Islet of Langerhans (tissue), 1 donor: Measurements from ENCODE around the gene BLMH.
"Not testable (repeated sequence)": the region's sequence is repeated elsewhere in the genome, so short reads cannot be mapped to it uniquely, and the experiment has no call there.

Experiments
- FAIRE-seq: peaks from one replicate; lab custom pipeline; 2011; peaks lifted over from hg19 to GRCh38; lab: Jason Lieb, UNC

Gene BLMH

DNA sequence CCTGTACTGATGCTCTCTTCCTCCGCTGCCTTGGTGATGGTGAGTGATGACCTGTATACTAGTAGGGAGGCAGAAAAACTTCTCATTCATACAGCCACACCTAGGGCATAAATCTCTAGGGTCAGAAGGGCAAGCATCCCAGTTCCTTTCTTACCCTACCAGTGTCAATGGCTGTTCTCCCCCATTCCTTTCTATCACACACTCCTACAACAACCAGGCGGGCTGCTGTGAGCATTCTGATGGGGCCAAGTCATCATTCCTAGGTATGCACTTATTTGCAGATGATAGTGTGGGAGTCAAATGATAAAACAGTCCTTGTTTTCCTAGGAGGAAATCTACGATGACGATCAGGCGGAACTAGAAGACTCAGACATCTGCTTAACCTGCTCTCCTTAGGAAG is 42.3 kb downstream of the BLMH start:
- no peak for FAIRE-seq

DNA sequence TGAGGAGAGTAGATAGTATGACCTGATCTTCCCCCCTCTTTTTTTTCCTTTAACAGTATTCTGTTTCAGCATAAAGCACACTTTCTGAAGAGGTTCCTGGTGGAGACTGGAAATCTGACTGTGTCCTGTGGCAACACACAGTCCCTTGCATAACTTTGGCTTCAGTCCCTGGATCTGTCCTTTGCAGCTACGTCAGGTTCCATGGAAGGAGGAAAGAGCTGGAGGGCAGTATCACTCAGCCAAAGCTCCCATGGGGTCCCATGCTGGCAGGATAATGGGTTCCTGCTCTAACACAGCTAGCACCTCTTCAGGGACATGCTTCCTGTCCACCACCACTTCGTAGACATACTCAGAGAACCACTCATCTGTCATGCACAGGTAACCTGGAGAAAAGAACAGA is 43.0 kb downstream of the BLMH start:
- FAIRE-seq: no peak

DNA sequence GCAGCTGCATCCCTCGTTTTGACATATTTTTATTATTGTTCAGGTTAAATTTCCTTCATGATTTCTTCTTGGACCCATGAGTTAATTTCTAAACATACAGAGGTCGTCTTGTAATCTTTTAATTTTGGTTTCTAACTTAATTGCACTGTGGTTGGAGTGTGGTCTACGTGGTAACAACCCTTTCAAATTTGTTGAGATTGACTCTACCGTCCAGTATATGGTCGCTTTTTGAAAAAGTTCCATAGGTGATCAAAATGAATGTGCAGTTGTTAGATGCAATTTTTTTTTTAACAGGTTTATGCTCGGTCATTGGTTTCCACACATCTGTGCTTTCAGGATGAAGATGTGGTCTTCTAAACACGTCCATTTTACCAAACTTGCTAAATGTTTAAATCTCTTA is 45.3 kb downstream of the BLMH start:
- no peak for FAIRE-seq

DNA sequence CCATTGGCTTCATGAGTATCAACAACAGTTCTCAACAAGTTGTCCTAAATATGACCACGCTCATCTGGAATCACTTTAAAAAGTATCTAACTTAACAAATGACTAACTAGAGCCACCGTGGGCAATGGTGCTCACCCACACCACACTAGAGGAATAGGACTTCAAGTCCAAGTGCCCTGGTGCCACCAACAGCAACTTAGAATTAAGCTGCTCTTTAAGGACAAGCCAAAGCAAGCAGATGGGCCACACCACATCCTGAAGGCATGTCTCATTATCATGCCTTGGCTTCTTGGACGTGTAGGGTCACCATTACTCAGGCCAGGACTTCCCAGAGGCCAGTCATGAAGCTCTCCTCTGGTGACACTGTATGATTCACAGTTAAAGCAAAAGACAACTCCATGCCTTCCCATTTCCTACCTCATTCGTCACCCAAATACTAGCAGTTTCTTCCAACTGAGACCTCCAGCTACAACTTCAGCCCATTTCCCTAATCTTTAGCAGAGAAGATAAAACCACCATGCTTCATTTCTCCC is 46.8 kb downstream of the BLMH start:
- no peak for FAIRE-seq

DNA sequence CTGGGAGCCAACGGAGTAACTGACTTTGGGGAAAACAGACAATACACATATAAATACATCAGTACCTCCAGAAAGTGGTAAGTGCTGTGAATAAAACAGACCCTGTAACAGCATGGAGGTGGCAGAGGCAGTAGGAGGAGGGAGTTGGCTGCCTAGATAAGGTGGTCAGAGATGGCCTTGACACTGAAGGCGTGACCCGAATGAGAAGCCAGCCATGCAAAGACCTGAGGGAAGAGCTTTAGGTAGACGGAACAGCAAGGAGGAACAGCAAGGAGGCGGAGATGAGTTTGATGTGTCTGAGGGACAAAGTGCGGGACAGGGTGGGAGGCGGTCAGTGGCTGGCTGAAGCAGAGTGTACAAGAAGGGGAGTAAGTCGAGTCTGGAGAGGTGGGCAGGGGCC is 48.2 kb downstream of the BLMH start:
- FAIRE-seq: no peak

DNA sequence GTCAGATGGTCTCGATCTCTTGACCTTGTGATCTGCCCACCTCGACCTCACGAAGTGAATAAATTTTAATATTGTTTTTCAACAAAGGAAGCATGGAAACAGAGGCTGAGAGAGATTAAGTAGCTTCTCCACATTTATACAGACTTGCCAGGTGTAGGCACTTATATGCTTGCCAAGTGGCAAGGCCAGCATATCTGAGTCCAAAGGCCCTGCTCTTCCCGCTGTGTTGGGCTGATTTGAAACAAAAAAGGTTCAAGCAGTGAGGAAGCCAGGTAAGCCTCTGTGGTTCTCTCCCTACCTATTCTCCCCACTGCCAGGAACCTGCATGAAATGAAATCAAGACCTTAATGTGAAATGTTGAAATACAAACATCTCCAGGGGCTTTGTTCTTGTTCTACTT is 48.7 kb downstream of the BLMH start:
- FAIRE-seq: no peak

DNA sequence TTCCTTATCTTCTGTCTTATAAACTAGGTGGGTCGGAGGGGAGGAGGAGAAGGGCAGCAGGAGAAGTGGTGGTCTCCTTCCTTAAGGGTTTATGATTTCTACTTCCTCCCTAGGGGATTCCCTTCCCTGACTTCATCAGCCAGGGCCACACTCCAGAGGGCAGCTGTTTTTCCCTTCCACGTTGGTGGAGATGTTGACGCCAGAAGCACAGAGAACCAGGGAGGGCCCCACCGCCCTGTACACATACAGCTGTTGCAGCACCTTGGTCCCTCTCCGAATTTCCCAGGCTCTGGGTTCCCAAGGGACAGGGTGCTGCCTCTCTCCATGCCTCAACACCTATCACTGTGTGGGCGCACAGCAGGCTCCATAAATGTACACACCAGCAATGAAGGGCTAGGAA is 50.7 kb downstream of the BLMH start:
- FAIRE-seq: no peak

DNA sequence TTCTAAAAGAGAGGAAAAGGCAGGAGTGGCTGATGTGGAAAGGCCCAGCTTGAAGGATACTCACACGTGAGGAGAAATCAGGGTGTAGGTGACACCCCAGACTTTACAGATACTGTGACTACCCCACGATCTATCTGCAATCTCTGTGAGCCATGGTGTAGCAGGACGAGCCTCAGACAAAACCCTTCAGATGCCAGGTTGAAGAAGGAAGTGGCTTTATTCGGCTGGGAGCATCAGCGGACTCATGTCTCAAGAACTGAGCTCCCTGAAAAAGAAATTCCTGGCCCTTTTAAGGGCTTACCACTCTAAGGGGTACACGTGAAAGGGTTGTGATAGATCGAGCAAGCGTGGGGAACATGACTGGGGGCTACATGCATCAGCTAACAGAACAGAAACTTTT is 51.6 kb downstream of the BLMH start:
- no peak for FAIRE-seq

DNA sequence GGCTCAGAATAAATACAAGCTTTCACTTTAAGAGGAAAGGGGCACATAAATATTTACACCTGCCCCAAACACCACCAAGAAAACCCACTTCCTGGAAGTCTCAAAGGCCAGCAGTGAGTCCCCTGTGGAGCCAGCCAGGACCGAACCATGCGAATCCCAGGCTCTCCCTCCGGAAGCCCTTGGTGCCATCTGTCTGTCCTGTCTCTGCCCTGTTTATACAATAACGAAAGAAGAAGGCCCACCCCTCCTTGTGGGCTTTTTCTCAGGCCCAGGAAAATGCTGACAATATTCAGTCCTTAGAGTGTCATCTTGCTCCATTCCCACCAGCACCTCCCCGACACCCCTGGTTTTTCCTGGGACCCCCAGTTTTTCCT is 52.7 kb downstream of the BLMH start:
- no peak for FAIRE-seq

DNA sequence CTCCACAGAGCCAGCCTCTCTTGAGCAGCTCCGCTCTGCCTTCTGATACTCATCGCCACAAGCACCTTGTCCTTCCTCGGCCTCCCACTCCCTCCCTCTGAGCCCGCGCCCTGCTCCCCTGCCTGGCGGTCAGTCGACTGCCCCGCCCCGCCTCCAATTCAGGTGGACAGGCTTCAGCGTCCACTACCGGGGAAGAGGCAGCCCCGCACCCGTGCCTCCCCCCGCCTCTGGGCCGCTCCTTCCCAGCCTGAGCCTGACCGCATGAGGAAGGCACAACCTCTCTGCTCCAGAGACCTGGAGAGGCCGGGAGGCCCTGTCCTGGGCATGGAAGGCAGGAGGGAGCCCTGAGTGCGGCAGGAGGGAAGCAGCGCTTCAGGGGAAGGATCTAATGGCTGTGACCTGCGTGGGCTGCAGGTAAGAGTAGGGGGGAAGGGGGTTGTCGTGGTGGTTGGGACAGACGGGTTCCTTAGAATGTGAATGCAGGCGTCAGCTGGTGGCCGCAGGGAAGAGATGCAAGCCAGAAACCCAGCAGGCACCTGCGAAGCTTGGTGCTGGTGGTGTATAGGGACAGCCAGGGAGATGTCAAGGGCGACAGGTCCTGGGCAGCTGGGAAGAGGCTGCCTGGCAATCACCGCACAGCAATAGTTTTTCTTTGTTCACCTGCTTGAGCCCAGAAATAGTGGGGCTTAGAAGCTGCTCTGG is 53.2 kb downstream of the BLMH start:
- FAIRE-seq: no peak

DNA sequence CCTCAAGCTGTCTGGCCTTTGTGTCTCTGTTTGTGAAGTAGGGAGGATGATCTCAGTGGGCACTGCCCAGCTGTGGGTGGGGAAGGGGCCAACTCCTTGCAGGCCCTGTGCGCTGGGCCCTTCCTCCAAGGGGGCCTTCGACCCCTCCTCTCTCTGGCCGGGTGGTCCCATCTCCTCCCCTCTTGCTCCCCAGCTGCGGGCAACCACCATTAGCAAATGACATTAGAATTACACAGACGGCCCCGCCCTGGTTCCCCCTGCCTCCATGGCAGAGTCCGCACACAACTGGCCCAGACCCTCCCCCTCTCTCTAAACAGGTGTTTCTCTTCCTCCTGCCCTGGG is 53.8 kb downstream of the BLMH start:
- FAIRE-seq: no peak

DNA sequence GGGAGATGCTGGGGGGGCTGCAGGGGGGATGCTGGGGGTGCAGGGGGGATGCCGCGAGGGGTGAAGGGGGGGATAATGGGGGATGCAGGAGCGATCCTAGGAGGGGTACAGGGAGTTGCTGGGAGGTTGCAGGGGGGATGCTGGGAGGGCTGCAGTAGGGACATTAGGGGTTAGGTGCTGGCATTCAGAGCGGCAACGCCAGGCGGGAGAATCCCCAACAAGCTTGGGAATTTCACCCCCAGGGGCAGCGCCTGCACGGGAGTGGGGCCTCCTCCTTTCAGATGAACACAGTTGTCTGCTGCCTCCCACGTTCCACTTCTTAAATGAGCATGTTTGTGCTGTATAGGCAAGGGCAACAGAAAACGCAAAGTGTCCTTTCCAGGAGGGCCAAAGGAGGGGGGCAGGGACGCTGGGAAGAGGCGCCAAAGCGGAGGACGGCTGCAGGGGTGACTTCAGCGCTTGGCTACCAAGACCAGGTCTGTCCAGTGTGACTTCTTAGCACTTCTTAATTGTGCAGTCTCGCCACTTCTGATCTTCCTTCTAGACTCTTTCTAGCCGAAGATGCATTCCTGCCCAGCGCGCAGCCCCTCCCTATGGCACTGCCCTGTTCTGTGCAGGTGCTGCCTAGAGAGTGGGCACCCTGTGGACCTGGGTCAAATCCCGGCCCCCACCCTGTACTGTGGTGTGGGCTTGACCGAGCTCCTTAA is 54.3 kb downstream of the BLMH start:
- FAIRE-seq: no peak

DNA sequence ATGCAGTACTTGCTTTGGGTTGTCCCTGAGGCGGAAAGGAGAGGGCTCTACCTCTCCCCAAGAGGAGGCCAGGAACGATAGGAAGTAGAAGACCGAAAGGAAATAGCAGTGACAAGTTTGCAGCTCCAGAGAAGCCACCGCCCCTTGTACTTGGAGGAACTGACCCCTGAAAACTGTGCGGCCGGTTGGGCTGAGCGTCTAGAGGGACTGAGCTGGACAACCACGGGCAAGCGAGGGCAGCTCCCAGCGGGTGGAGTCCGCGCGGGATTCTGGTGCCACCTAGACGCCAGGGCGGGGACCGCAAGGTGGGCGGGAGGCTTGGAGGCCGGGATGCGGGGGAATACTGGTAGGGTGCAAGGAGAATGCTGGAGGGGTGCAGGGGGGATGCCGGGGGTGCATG is 55.0 kb downstream of the BLMH start:
- no peak for FAIRE-seq

DNA sequence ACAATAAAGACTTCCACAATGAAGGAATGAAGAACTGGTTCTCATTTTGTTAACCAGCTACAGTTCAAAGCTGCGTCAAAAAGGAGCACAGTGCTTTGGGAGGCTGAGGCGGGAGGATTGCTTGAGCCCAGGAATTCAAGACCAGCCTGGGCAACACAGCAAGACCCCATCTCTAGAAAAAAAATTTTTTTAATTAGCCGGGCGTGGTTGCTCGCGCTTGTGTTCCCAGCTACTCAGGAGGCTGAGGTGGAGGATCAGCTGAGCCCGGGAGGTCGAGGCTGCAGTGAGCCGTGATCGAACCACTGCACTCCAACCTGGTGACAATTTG is 55.5 kb downstream of the BLMH start:
- no peak for FAIRE-seq

DNA sequence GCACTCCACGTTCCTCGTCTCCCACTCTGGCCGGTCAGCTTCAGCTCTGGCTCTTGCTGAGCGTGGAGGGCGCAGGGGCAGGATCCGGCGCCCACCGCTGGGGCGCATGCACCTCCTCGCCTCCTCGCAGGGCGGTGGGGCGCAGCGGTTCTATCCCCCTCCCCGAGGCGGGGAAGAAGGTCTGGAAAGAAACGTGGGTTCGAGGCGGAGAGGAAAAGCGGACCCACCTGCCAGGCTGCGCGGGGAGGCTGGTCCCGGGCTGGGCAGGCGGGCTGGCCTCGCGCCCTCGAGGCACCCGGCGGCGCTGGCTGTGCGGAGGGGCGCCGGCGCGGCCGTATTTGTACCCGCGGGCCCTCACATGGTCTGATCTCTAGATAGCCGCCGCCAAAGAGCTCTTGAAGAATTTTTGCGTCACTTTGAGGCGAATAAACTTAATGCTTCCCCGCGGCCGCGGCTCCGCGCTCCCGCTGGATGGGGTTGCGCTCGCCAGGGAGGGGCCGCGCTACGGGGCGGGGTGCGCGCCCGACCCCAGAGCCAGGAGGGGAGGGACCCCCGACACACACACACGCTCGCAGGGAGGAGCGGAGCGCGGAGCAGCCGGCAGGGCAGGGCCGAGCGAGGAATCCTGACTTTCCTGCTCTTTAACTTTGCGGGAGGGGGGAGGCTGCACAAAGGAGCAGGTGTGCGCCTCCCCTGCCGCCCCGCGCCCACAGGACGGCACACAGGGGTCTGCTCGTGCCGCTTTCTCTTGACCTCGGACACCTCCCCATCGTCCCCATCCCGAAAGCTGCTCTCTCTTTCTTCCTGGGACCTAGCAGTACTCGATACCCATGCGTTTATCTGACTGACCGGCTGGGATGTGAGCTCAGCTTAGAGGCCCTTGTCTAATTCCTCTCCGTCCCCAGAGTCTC is 56.1 kb downstream of the BLMH start, which contains the start of gene SLC6A4:
Gene SLC6A4 (minus strand): TSS at position 312 of the 911 bp plus-strand sequence. CDS start 13,739 bp downstream, outside the sequence.
- FAIRE-seq: no peak

DNA sequence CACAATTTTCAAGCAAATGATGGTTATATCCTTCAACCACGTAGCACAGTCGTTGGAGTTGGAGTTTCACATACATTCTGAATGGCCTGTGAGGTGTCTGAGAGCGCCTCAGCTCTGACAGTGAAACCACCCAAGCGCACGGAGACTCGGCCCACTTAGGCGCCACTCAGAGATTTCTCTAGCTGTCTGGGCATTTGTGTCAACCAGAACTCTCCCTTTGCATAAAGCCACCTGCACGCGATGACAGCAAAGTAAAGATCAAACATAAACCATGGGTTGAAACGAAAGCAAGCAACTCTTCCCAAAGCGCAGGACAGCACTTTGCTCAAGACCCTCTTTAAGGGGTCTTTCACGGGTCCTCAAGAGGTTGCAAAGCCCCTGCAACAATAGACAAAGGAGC is 56.8 kb downstream of the BLMH start:
- FAIRE-seq: peak; percentile 5

DNA sequence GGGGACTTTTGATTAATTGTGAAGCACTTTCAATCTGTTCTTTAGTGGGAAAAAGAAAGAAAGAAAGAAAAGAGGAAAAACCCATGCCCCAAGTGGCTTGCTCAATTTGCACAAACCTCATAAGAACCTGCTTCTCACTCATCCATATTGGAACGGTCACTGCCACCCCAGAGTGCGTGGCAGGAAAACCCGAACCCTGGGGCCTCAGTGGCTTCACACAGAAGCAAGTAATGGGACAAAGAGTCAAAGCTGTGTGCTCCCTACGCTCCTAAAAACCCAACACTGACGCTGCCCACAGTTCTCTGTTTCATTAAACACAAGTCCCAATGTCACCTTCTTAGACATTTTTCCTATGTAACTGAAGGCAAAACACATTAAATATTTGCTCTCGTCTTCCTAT is 57.4 kb downstream of the BLMH start:
- no peak for FAIRE-seq

DNA sequence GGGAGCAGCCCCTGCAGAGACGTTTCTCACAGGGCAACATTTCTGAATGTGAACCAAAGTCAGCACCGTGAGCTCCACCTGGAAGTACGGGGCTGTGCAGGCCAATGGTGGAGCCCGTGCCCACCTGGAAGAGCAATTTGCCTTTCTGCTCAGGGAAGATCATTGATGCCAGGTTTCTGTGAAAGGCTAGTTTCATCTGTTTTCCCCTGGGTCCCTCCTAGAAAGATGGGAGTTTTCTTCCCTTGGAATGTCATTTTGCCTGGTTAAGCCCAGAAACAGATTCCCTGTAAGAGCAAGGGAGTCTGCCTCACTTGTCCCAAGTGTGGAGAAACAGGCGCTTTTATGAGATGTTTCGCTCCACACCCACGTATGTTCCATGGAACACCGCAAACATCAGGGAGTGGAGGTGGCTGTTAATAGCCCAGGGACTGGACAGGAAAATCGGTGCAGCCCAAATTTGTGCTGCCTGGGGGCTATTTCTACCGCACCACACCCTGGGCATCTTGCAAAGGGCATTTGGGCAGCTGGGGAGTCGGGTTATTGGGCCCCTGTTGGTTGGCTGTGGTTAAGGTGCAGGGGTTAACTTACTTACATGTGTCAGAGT is 58.8 kb downstream of the BLMH start:
- no peak for FAIRE-seq

DNA sequence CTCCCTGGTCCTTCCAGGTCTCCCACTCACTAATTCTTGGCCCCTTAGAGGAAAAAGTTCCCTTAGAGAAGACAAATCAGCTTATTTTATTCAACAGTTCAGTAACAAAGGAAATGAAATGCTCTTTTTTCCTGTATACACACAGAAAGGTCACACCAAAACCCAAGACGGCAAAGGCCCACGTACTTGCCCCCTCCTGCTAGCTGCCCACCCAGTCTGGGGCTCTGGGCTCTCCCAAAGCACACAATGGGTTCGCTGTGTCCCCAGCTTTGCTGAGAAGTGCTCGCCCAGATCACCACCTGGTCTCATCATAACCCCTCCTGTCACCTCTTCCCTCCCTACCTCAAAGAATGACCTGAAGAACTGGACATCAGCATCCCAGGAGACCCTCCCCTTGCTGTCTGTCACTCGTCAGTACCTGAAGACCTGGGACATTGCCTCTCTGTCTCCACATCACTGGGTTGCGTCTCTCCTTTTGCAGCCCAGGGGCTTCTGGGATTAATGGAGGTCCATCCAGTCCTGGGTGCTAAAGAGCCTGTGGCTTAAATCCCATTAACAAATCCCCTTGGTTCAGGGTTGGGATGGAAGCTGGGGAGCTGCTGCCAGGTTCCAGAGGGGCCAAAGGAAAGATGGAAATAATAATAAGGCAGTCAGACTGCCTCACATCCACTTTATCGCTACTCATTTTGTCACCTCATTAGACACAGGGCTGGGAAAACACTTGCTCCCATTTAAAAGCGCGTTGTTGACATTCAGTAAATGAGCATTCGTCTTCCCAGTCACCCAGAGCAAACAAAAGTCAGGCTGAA is 59.5 kb downstream of the BLMH start:
- FAIRE-seq: peak; percentile 91

DNA sequence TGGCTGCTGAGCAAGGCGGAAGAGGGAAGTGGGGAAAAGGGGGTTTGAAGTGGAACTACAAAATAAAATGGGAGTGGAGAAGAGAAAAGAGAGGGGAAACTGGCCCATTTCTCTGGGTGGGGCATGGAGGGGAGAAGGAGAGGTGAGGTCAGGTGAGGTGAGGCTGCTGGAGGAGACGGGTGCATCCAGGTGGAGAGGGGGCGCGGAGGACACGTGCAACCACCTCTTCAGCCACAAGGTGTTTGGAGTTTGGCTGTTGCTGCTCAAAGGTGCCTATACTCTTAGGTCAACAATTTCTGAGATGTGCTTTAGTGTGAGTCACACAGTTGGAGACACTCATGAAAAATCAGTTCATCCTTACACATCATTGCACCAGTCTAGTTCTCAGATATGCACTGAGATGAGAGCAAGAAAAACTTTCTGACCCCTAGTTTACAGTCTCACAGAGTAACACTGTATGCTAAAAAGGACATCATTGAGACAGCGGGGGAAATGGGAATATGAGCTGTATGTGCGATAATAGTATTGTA is 61.1 kb downstream of the BLMH start:
- no peak for FAIRE-seq

DNA sequence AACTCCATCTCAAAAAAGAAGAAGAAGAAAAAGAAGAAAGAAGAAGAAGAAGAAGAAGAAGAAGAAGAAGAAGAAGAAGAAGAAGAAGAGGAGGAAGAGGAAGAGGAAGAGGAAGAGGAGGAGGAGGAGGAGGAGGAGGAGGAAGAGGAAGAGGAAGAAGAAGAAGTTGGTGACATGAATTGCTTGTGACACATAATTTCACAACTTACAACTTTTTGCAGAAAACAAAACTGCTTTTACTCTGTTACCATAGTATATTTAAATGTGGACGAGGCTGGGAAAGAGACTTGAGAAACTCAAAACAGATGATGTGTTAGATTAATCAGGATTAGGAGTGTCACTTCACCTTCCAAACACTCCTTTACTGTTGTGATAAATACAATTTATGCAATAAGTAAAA is 61.7 kb downstream of the BLMH start:
- FAIRE-seq: not testable (repeated sequence)

DNA sequence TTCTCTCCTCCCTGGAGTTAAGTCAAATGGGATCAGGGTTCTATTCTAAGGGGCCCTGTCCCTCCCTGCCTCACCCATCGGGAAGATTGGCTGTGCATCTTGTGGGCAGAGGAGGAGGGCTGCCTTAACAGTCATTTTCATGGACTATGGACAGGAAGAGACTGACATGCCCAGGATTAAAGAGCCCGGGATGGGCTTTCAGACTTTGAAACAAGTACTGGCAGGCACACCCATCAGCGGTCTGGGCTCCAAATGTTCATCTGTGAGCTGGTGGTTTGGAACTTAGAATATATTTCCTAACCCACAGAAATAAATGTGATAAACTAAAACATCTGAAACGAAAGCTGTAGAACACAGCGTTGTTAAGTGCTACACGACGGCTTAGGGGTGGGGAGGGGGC is 62.7 kb downstream of the BLMH start:
- no peak for FAIRE-seq
